NCI-H2081 treated with DMSO at 0.1 percent for 48 hours (cell line): ENCODE results near the gene PIM3.
"Not testable (repeated sequence)": the region's sequence is repeated elsewhere in the genome, so short reads cannot be mapped to it uniquely, and the experiment has no call there.

Source experiments
- DNase-seq: peaks from one replicate; lab custom pipeline; 2025; lab: John Stamatoyannopoulos, UW

Gene PIM3

DNA sequence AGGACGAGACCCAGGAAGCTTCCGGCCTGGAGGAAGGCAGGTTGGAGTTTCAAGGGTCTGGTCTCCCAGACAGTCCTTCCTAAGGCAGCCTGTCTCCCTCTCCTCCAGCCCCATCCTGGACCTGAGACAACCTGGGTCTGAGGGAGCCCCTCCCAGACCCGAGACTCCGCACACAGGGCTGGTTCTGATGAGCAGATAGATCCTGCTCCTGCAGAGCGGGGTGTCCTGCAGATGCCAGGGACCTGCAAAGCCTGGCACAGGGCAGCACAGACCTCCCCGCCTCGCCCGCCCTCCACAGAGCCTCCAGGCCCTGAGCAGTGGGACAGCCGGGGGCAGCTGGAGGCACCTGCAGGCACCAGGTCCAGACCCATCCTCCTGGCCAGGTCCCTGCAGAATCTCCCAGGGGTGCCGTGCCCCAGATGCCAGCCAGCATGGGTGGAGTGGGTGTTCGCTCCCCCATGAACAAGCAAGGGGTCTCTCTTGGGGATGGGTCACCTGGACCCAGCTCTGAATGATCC is 7.8 kb downstream of the PIM3 start:
- DNase-seq = no peak

- DNase-seq = no peak
Measured at GRCh38 chr22:49968831-49969661, 8.5 kb downstream of the PIM3 start.

DNA sequence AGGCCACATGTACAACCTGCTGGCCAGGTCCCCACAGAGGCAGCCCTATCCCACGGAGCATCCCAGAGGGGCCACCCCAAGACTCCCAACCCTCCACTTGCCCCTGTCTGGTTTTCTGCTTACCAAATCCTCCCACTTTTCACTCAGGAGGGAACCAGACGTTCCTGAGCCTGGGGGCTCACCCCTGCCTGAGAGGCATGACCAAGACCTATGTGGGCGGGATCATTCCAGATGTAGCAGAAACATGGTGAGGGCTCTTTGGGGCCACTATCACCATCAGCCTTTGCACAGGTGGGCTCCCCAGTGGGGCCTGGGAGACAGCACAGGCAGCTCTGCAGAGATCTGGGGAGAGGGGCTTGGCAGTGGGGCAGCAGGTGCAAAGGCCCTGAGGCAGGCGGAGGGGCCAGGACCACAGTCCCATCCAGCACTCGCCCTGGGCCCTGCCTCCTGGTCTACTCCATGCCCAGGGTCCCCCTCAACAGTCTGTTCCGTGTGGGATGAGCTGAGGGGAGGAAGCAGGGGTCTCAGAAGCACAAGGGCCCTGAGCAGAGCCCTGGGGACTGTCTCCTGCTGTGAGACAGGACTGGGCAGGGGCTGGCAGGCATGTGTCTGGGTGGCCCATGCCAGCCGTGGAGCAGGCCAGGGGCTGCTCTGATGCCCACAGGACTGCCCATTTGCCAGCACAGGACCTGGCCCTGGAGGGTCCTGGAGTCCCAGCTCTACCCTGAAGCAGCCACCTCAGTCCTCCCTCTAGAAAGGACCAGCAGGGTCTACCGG is 9.4 kb downstream of the PIM3 start:
- DNase-seq = no peak

DNA sequence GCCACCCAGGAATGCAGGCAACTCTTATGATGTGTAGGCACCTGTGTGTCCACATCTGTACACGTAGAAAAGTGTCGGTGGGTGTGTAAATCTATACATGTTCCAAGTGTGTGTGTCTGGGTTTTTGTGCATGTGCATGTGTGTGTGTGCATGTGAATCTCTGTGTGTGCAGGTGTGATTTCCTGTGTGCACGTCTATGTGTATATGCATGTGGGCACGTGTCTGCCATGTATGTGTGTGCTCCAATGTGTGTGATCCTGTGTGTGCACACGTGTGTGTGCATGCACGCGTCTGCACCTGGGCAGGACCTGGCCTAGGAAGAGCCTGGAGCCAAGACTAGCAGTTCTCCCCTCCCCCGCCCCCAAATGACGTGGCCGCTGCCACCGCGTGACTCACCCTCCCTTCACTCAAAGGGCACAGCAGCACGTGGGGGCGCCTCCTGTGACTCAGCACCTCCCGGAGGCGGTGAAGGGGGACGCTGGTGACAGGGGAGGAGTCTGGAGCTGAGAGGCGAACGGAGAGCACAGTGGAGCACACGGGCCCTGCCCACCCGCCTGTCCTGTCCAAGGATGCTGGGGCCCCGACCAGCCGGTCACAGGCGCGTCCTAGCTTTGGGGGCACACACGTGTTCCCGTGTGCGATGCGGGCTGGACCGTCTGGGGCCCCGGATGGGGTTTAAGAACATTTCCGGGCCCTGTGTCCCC is 10.1 kb downstream of the PIM3 start:
- no peak for DNase-seq

DNA sequence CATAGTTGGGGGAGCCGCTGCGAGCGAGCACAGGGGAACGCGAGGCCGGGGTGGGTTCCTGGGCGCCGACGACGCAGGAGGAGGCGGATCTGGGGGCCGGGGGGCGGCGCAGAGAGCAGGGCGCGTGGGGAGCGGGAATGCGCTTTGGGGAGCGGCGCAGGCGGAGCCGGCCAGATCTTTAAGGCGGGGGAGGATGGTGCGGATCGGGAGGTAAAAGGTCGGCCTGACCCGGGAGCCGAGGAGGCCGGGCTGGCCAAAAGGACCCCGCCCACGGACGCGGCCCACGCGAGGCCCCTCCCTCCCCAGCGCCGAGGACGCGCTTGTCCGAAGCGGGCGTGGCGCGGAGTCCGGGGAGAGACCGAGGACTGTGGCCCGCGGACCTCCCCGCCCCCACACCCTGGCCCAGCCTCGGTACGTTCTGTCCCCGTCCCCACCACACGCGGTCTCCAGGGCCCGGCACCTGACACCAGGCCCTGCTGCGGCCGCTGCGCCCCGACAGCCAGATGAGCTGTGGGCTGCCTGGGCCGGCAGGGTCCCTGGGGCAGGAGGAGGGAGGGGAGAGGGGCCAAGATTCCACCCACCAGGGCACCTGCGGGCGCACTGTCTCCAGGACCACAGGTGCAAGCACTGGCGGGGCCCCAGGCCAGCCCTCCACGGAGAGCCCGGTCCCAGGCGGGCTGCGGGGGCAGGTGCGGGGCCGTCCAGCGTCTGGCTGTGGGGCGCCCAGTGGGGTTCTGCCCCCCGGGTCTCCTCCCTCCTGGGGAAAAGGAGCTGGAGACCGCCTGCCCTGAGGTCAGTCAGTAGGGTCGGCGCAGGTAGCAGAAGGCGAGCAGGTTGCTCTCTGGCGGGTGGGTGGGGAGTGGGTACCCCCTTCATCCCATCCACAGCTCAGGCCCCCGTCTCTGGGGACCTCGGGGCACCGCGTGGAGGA is 10.9 kb downstream of the PIM3 start:
- no peak for DNase-seq

- no peak for DNase-seq
Measured at GRCh38 chr22:49972163-49973017, 11.8 kb downstream of the PIM3 start.

GRCh38 chr22:49973018-49973961 is 12.7 kb downstream of the PIM3 start:
- DNase-seq = no peak

DNA sequence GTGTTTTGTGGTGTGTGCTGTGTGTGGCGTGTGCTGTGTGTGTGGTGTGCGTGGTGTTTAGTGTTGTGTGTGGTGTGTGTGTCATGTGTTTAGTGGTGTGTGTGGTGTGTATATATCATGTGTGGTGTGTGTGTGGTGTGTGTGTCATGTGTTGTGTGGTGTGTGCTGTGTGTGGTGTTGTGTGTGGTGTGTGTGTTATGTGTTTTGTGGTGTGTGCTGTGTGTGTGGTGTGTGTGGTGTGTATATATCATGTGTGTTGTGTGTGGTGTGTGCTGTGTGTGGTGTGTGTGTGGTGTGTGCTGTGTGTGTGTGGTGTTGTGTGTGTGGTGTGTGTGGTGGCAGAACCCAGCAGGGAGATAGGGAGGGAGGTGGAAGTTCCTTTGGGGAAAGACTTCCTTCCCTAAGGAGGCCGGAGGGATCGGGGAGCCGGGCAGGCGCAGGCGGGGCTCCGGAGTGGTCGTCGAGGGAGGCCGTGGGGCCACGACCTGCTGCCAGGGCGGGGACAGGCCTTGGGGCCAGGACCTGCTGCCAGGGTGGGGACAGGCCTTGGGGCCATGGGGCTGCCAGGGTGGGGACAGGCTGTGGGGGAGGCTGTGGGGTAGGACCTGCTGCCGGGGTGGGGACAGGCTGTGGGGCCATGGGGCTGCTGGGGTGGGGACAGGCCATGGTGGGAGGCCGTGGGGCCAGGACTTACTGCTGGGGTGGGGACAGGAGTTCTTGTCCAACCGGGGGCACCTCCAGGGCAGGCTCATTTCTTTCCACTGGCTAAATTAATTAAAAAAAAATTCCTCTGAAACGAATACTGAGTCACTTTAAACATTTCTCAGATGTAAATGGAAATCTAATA is 15.2 kb downstream of the PIM3 start:
- DNase-seq = no peak

DNA sequence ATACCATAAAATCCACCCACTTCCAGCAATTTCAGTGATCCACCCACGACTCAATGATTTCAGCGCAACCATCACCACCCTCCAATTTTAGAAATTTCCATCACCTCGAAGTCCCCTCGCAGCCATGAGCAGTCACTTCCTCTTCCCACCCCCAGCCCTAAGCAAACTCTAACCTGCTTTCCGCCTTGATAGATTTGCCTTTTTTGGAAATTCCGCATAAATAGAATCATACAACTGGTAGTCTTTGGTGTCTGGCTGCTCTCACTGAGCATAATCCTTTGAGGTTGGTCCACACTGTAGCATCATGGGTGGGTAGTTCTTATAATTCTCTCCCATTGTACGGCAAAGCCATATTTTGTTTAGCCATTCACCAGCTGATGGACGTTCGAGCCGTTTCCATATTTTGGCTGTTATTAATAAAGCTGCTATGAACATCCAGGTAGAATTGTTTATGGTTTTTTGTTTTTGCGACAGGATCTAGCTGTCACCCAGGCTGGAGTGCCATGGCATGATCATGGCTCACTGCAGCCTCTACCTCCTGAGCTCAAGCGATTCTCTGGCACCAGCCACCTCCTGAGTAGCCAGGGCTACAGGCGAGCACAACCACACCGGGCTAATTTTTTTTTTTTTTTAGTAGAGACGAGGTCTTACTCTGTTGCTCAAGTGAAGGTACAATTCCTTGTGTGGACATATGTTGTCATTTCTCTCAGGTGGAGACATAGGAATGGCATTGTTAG is 16.0 kb downstream of the PIM3 start:
- DNase-seq = no peak

DNA sequence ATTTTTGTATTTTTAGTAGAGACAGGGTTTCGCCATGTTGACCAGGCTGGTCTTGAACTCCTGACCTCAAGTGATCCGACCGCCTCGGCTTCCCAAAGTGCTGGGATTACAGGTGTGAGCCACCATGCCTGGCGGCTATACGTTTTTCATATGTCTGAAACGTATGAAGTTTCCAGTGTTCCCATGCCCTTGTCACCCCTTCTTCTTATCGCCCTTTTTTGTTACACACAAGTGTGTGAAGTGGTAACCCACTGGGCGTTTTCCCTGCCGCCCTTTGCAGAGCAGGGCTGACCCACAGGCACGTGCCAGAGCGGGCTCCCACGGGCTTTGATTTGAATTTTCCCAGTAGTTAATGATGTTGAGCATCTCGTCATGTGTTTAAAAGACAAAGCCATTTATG is 17.0 kb downstream of the PIM3 start:
- DNase-seq = no peak

GRCh38 chr22:49979587-49980264 is 19.2 kb downstream of the PIM3 start:
- DNase-seq = no peak

DNA sequence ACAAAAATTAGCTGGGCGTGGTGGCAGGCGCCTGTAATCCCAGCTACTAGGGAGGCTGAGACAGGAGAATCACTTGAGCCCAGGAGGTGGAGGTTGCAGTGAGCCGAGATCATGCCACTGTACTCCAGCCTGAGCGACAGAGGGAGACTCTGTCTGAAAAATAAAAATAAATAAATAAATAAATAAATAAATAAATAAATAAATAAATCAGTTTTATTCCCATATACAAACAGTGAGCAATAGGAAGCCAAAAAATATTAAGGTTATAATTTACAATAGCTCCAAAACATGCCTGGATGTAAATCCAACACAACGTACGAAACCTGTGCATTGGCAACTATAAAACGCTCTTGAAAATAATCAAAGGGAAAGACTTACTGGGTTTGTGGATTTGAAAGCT is 21.2 kb downstream of the PIM3 start:
- DNase-seq = not testable (repeated sequence)

DNA sequence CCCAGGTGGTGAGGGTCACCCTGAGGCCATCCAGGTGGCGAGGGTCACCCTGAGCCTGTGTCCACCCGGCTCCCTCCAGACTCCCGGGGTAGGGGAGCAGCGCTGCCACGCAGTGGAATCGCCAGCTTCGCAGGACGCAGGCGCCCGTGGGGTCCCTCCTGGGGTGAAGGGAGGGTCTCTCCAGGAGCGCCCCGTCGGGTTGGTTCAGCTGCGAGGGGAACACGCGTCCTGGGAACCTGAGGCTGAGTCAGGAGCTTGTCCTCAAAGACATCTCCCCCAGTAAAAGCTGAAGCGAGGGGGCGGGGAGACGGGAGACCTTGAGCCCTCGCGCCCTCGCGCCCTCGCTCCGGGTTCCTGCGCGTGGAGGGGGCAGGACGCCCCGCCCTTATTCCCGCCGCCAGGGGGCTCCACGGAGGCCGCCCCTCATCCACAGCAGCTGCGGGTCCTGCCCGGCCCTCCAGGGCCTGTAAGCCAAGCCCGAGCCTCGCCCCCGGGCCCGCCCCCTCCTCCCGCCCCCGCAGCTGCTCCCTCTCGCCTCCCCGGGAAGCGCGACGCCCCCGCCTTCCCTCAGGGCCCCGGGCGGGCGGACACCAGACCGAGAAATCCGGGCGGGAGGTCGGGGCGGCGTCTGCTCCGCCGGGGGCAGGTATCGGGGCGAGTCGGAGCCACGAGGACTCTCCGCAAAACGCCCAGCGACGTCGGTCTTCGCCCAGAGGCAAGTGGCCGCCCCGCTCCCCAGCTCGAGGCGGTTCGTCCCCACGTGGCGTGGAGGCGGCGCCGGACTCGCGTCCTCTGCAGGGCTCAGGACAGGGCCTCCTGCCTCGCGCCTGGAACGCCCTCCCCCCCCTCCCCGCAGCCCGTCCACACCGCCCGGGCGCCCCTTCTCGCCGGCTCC is 22.8 kb downstream of the PIM3 start:
- no peak for DNase-seq

DNA sequence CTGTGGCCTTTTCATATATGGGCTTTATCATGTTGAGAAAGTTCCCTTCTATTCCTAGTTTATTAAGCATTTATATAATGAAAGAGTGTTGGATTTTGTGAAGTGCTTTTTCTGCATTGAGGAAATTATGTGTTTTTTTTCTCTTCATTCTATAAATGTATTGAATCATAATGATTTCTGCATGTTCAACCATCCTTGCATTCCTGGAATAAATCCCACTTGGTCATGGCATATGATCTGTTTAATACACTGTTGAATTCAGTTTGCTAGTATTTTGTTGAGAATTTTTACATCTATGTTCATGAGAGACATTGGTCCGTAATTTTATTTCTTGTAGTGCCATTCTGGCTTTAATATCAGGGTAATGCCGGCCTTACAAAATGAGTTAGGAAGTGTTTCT is 25.8 kb downstream of the PIM3 start:
- DNase-seq = no peak

GRCh38 chr22:49989826-49990225 is 29.3 kb downstream of the PIM3 start:
- not testable (repeated sequence) for DNase-seq

- no peak for DNase-seq
Measured at GRCh38 chr22:49991167-49991566, 30.6 kb downstream of the PIM3 start.
